Ovary (tissue), 3 donors: ENCODE results near the gene ACE2.

Experiments
- EP300 ChIP-seq: sonication (generic); formaldehyde crosslinking; IDR thresholded peaks from one replicate; pipeline ENCODE4 v1.6.1; 2017; ENCODE audit warnings: antibody characterized with exemption
- POLR2A ChIP-seq: fragments of 450-650 bp; IDR thresholded peaks from one replicate; pipeline ENCODE4 v1.6.1; 2017; ENCODE audit warnings: antibody characterized with exemption, mild to moderate bottlenecking, moderate library complexity
- TF ChIP-seq, protein P1 (sequence below), 3 donors: fragments of 450-650 bp in 2 of 3; fragments of 200-600 bp in 1 of 3; IDR thresholded peaks; one replicate each; pipeline versions ENCODE4 v1.5.1 to v1.8.0; 2016 to 2022; ENCODE audit warnings: antibody characterized with exemption in 3 of 3, mild to moderate bottlenecking in 1 of 3
- donor health status: DM: no; HTN: no; CAD: no.

DNA sequence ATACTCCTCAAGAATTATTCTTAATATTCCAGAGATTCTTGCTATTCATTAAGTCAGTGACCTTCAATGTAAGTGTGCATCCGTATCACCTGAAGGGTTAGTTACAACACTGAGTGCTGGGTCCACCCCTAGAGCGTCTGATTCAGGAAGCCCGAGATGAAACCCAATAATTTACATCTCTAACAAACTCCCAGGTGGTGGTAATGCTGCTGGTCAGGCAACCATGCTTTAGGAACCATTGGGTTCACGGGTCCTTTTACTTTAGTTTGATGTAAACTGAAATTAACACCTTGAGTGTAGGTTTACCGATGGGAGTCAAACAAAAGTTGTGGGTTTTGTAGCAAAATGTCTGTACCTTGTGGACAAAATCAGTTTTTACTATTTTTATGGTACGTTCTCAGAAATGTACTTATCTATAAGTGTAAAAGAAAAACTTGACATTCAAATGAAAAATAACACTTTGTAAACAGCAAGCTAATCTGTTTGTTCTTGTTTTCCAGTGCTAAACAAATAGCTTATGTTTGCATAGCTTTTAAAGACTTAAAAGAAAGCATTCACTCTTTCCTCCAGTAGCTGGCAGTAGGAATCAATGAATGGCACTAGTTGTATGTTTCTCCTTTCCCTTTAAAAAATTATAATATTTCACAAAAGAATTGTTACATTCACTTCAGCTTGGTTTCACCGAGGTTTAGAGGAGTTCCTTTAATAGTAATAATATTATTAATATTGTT is 32.7 kb downstream of the ACE2 start:
- TF ChIP-seq, protein P1, sequence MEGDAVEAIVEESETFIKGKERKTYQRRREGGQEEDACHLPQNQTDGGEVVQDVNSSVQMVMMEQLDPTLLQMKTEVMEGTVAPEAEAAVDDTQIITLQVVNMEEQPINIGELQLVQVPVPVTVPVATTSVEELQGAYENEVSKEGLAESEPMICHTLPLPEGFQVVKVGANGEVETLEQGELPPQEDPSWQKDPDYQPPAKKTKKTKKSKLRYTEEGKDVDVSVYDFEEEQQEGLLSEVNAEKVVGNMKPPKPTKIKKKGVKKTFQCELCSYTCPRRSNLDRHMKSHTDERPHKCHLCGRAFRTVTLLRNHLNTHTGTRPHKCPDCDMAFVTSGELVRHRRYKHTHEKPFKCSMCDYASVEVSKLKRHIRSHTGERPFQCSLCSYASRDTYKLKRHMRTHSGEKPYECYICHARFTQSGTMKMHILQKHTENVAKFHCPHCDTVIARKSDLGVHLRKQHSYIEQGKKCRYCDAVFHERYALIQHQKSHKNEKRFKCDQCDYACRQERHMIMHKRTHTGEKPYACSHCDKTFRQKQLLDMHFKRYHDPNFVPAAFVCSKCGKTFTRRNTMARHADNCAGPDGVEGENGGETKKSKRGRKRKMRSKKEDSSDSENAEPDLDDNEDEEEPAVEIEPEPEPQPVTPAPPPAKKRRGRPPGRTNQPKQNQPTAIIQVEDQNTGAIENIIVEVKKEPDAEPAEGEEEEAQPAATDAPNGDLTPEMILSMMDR (IDR thresholded peaks at IDR 0.05): no peak
- no peak for TF ChIP-seq POLR2A
- TF ChIP-seq EP300: no peak
